Liver (tissue), 3 donors: Measurements from ENCODE around the gene RASGRF2.

ENCODE experiments used
- ATF3 ChIP-seq: IDR thresholded peaks from 2 replicates; pipeline ENCODE4 v1.6.1; 2016; ENCODE audit warnings: antibody characterized with exemption
- FOXA1 ChIP-seq: IDR thresholded peaks from 2 replicates; pipeline ENCODE4 v1.6.1; 2016; ENCODE audit warnings: antibody characterized with exemption
- JUND ChIP-seq, 2 donors: IDR thresholded peaks; 2 replicates each; pipeline ENCODE4 v1.6.1; 2016; ENCODE audit warnings: antibody characterized with exemption in 2 of 2
- RAD21 ChIP-seq, 2 donors: IDR thresholded peaks; 2 replicates each; pipeline ENCODE4 v1.6.1; 2016; ENCODE audit warnings: antibody characterized with exemption in 2 of 2, mild to moderate bottlenecking in 2 of 2
- SP1 ChIP-seq: IDR thresholded peaks from 2 replicates; pipeline ENCODE4 v1.6.1; 2018; ENCODE audit warnings: antibody characterized with exemption, mild to moderate bottlenecking
- TF ChIP-seq, protein P1 (sequence below): fragments of 150-350 bp; IDR thresholded peaks from 2 replicates; pipeline ENCODE4 v1.5.1; 2017; ENCODE audit warnings: improper control_type of control experiment, low read depth, low read length; ENCODE audit not compliant: missing input control
- donor health status: healthy.
- donor health status: healthy.

DNA sequence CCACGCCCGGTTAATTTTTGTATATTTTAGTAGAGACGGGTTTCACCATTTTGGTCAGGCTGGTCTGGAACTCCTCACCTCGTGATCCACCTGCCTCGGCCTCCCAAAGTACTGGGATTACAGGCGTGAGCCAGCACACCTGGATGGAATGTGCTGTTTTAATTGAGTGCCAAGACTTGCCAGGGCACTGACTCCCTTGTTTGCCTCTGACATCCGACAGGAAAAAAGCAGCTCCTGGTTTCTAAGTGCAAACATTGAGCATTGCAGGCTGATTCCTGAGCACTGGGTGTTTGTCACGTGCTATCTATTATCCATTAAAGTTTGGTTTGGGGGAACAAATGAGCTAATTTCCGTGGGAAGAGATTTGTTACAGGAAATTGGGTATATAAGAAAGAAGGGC lies 202.3 kb downstream of the RASGRF2 start:
- TF ChIP-seq FOXA1 = no peak
- TF ChIP-seq SP1 = no peak
- TF ChIP-seq, protein P1, sequence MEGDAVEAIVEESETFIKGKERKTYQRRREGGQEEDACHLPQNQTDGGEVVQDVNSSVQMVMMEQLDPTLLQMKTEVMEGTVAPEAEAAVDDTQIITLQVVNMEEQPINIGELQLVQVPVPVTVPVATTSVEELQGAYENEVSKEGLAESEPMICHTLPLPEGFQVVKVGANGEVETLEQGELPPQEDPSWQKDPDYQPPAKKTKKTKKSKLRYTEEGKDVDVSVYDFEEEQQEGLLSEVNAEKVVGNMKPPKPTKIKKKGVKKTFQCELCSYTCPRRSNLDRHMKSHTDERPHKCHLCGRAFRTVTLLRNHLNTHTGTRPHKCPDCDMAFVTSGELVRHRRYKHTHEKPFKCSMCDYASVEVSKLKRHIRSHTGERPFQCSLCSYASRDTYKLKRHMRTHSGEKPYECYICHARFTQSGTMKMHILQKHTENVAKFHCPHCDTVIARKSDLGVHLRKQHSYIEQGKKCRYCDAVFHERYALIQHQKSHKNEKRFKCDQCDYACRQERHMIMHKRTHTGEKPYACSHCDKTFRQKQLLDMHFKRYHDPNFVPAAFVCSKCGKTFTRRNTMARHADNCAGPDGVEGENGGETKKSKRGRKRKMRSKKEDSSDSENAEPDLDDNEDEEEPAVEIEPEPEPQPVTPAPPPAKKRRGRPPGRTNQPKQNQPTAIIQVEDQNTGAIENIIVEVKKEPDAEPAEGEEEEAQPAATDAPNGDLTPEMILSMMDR = no peak
- no peak for TF ChIP-seq RAD21 (IDR thresholded peaks at IDR 0.05)
- TF ChIP-seq JUND (IDR thresholded peaks at IDR 0.05) = no peak
- no peak for TF ChIP-seq ATF3
